ENCODE data around the gene SIN3B. TPM values are rescaled to one million over a fixed set of nuclear protein-coding genes. Genes with fewer than 3 reads are reported as not detected.

SIN3B gene
- total and polyA plus RNA-seq, 5 donors = 22.6 to 35.4 (median 28.3) TPM

- H3K4me1 ChIP-seq (ENCODE audit: control insufficient read depth, insufficient read depth, low read length) = peaks cover 5% of the 10 kb centered on the region
- H3K9me3 ChIP-seq (ENCODE audit: control insufficient read depth, low read length) = no peaks in the 10 kb centered on the region
- H3K4me3 ChIP-seq (ENCODE audit: low read length) = no peak overlapping the region
- no peaks in the 10 kb centered on the region for H3K27me3 ChIP-seq (ENCODE audit: control insufficient read depth, insufficient read depth)
- ATAC-seq = no peak
- WGBS = 89% methylated on average over 24 of the region's 24 CpGs
- intact Hi-C loops (cut with DNase I) = no loop called here
- peak in 1 of 3 donors; percentile 4 for DNase-seq
- H3K27ac ChIP-seq (ENCODE audit: low read length) = no peak overlapping the region
Observed at GRCh38 chr19:16890461-16891184, 61.4 kb downstream of the SIN3B start.

DNA sequence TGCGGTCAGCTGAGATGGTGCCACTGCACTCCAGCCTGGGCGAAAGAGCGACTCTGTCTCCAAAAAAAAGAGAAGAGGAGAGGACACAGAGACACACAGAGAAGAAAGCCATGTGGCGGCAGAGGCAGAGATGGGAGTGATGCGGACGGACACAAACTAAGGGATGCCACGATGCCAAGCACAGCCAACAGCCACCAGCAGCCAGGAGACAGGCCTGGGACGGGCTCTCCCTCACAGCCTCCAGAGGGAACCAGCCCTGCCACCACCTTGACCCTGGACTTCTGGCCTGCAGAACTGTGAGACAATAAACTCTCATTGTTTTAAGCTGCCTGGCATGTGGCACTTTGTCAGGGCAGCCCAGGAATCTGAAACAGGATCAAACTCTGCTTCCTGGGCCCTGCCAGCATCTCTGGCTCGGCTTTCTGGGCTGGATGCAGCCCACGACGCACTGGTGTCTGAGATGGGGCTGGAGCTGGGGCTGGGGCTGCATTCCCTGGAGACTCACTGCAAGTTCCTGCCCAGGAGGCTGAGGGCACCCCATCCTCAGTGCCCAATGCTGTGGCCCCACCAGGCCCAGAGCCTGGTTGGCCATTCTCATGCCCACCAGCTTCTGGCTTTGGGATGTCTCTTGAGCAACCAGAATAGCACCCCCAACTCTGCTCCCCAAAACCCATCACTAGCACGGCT, 62.6 kb downstream of the SIN3B start:
- Histone ChIP-seq H3K27me3 (ENCODE audit: control insufficient read depth, insufficient read depth) (no peaks in the 10 kb centered on the region), H3K27ac (ENCODE audit: low read length) (no peak overlapping the region), H3K4me3 (ENCODE audit: low read length) (no peak overlapping the region), H3K9me3 (ENCODE audit: control insufficient read depth, low read length) (no peaks in the 10 kb centered on the region), H3K4me1 (ENCODE audit: control insufficient read depth, insufficient read depth, low read length) (peaks cover 5% of the 10 kb centered on the region)
- intact Hi-C loops (cut with DNase I) = no loop called here
- ATAC-seq (no peak), DNase-seq (peak in 1 of 3 donors; percentile 27)
- 88% methylated on average over 12 of the region's 12 CpGs for WGBS

- intact Hi-C loops (cut with DNase I) = no loop called here
Observed at GRCh38 chr19:16892436-16892835, 63.2 kb downstream of the SIN3B start.

DNA sequence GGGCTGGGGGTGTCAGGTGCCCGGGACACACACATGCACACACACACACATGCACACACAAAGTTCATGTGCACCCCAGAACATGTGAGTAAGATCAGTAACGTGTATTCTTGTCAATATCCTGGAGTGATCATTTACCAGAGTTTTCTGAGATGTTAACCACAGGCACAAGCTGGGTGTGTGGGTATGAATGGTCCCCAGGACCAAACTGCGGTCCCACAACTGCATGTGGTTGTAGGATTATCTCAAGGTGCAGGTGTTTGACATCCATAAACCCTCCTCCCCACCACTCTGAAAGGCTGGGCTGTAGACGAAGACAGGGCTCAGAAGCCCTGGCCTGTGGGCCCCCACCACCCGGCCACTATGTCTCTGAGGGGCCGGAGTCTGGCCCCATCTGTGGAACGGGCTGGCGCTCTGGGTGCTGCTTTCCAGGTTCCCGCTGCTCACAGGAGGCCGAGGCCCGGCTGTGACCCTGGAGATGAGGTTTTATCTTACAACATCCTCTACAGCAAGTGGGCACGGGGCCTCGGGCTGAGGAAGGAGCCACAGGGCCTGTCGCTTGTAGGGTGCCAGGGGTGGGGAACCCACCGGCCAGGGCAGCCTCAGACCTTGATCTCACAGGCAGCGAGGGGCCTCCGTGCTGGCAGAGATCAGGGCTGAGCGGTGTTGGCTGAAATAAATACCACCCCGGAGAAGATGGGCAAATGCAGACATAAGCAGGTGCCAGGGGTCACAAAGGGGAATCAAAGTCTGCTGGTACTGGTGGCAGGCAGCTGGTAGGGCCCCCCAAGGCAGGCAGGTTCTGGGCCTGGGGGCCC, 63.9 kb downstream of the SIN3B start:
- 82% methylated on average over 19 of the region's 19 CpGs for WGBS
- DNase-seq = peak in 1 of 3 donors; percentile 56
- Histone ChIP-seq H3K4me3 (ENCODE audit: low read length) (no peak overlapping the region), H3K27me3 (ENCODE audit: control insufficient read depth, insufficient read depth) (no peaks in the 10 kb centered on the region), H3K9me3 (ENCODE audit: control insufficient read depth, low read length) (no peaks in the 10 kb centered on the region), H3K4me1 (ENCODE audit: control insufficient read depth, insufficient read depth, low read length) (peaks cover 2% of the 10 kb centered on the region), H3K27ac (ENCODE audit: low read length) (no peak overlapping the region)
- ATAC-seq = no peak
- intact Hi-C loops (cut with DNase I) = no loop called here

More at GRCh38 chr19:16892436-16892835, 63.2 kb downstream of the SIN3B start:
- no peaks in the 10 kb centered on the region for H3K27me3 ChIP-seq (ENCODE audit: control insufficient read depth, insufficient read depth)
- H3K9me3 ChIP-seq (ENCODE audit: control insufficient read depth, low read length) = no peaks in the 10 kb centered on the region
- ATAC-seq = no peak
- WGBS = 61% methylated on average over 4 of the region's 4 CpGs
- H3K4me1 ChIP-seq (ENCODE audit: control insufficient read depth, insufficient read depth, low read length) = peaks cover 2% of the 10 kb centered on the region
- no peak for DNase-seq
- no peak overlapping the region for H3K4me3 ChIP-seq (ENCODE audit: low read length)
- H3K27ac ChIP-seq (ENCODE audit: low read length) = no peak overlapping the region

DNA sequence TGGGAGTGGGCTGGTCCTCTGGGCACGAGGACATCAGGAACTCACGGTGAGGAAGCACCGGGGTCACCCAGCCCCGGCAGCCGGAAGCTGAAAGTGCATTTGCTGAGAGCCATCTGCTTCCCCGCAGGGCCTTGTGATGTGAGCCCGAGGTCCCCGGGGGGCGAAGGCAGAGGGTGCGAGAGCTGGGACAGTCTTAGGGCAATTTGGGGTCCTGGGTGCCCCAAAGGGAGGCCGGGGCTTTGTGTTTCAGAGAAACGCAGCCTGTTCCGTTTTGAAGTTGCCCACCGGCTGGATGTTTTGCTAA, 64.4 kb downstream of the SIN3B start:
- peak in 1 of 3 donors; percentile 60 for DNase-seq
- Histone ChIP-seq H3K27me3 (ENCODE audit: control insufficient read depth, insufficient read depth) (no peaks in the 10 kb centered on the region), H3K4me3 (ENCODE audit: low read length) (no peak overlapping the region), H3K27ac (ENCODE audit: low read length) (no peak overlapping the region), H3K4me1 (ENCODE audit: control insufficient read depth, insufficient read depth, low read length) (no peaks in the 10 kb centered on the region), H3K9me3 (ENCODE audit: control insufficient read depth, low read length) (no peaks in the 10 kb centered on the region)
- WGBS = 45% methylated on average over 14 of the region's 14 CpGs
- no peak for ATAC-seq
- intact Hi-C loops (cut with DNase I) = no loop called here

- ATAC-seq (no peak), DNase-seq (peak in 1 of 3 donors; percentile 46)
- Histone ChIP-seq H3K9me3 (ENCODE audit: control insufficient read depth, low read length) (no peaks in the 10 kb centered on the region), H3K4me3 (ENCODE audit: low read length) (no peak overlapping the region), H3K4me1 (ENCODE audit: control insufficient read depth, insufficient read depth, low read length) (no peaks in the 10 kb centered on the region), H3K27ac (ENCODE audit: low read length) (no peak overlapping the region), H3K27me3 (ENCODE audit: control insufficient read depth, insufficient read depth) (no peaks in the 10 kb centered on the region)
- WGBS = 63% methylated on average over 7 of the region's 7 CpGs
- intact Hi-C loops (cut with DNase I) = no loop called here
Observed at GRCh38 chr19:16894080-16894479, 64.9 kb downstream of the SIN3B start.

- WGBS = 37% methylated on average over 30 of the region's 30 CpGs
- intact Hi-C loops (cut with DNase I) = no loop called here
- H3K27me3 ChIP-seq (ENCODE audit: control insufficient read depth, insufficient read depth) = no peaks in the 10 kb centered on the region
- DNase-seq (peak in 2 of 3 donors; percentile 77 to 80), ATAC-seq (no peak)
- H3K4me3 ChIP-seq (ENCODE audit: low read length) = peak overlapping the region; percentile 42
- H3K27ac ChIP-seq (ENCODE audit: low read length) = no peak overlapping the region
- H3K4me1 ChIP-seq (ENCODE audit: control insufficient read depth, insufficient read depth, low read length) = no peaks in the 10 kb centered on the region
- no peaks in the 10 kb centered on the region for H3K9me3 ChIP-seq (ENCODE audit: control insufficient read depth, low read length)
Observed at GRCh38 chr19:16895467-16896145, 66.4 kb downstream of the SIN3B start.

- Histone ChIP-seq H3K4me1 (ENCODE audit: control insufficient read depth, insufficient read depth, low read length) (no peaks in the 10 kb centered on the region), H3K9me3 (ENCODE audit: control insufficient read depth, low read length) (no peaks in the 10 kb centered on the region), H3K27me3 (ENCODE audit: control insufficient read depth, insufficient read depth) (no peaks in the 10 kb centered on the region), H3K4me3 (ENCODE audit: low read length) (peak overlapping the region; percentile 42), H3K27ac (ENCODE audit: low read length) (peak overlapping the region; percentile 55)
- 3% methylated on average over 66 of the region's 66 CpGs for WGBS
- DNase-seq (peak in 2 of 3 donors; percentile 73 to 81), ATAC-seq (peak in 1 of 2 donors; percentile 5)
- intact Hi-C loops (cut with DNase I) = no loop called here
Observed at GRCh38 chr19:16896146-16897028, 67.2 kb downstream of the SIN3B start.

DNA sequence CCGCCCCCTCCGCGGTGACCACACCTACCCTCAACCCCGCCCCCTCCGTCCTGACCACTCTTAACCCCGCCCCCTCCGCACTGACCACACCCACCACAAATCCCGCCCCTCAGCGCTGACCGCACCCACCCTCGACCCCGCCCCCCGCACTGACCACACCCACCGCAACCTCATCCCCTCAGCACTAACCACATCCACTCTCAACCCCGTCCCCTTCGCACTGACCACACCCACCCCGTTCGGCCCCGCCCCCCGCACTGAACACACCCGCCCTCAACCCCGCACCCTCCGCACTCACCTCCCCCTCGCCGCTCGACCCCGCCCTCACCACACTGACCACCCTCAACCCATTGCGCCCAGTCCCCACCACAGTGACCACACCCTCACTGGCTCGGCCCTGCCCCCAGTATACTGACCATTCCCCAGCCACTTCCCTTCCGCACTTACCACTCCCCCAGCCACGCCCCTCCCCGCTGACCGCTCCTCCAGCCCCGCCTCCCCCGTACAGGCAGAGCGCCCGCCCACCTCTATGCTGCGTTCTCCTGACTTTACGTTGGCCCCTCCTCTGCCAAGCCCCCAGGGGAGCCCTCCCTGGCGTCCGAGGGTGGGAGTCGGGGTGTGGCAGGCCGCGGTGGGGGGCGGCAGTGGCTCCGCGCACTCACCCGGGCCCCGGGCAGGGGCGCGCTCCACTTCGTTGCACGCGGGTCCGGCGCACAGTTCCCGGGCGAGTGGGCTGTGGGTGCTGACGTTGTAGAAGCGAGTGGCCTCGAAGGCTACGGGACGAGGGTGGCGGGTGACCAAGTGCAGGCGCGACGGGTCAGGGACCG, 68.0 kb downstream of the SIN3B start:
- H3K27me3 ChIP-seq (ENCODE audit: control insufficient read depth, insufficient read depth) = no peaks in the 10 kb centered on the region
- WGBS = under 1% methylated on average over 68 of the region's 68 CpGs

More for the DNA sequence above, 68.0 kb downstream of the SIN3B start:
- Histone ChIP-seq H3K9me3 (ENCODE audit: control insufficient read depth, low read length) (no peaks in the 10 kb centered on the region), H3K4me1 (ENCODE audit: control insufficient read depth, insufficient read depth, low read length) (no peaks in the 10 kb centered on the region), H3K27ac (ENCODE audit: low read length) (peak overlapping the region; percentile 26), H3K4me3 (ENCODE audit: low read length) (peak overlapping the region; percentile 55)
- ATAC-seq = peak; percentile 92 to 95
- intact Hi-C loops (cut with DNase I) = no loop called here
- peak; percentile 96 to 98 (median 98) for DNase-seq

All from right cardiac atrium (tissue), 5 donors.